H9 (cell line): ENCODE data around the gene ARIH1. TPM values are rescaled to one million over a fixed set of nuclear protein-coding genes. Genes with fewer than 3 reads are reported as not detected.
"Not testable (repeated sequence)": the region's sequence is repeated elsewhere in the genome, so short reads cannot be mapped to it uniquely, and the experiment has no call there.

ENCODE experiments used
- DNase-seq: peaks from one replicate; pipeline ENCODE4 v3.0.0-alpha.2; 2017
- H2AFZ ChIP-seq: one replicate; pipeline ENCODE4 v1.6.1; 2013; ENCODE audit warnings: mild to moderate bottlenecking, low read length, control low read depth, moderate library complexity
- H2AK5ac ChIP-seq: 2 replicates; pipeline ENCODE4 v1.6.1; 2013; ENCODE audit warnings: low read length, control low read depth, mixed read lengths; ENCODE audit not compliant: insufficient read length
- H2BK120ac ChIP-seq: one replicate; pipeline ENCODE4 v1.6.1; 2013; ENCODE audit warnings: low read depth, mild to moderate bottlenecking, low read length, control low read depth, inconsistent platforms; ENCODE audit not compliant: poor library complexity, severe bottlenecking
- H2BK12ac ChIP-seq: 2 replicates; pipeline ENCODE4 v1.6.1; 2013; ENCODE audit warnings: low read length, control low read depth, mixed read lengths, low read depth; ENCODE audit not compliant: insufficient read length
- H2BK15ac ChIP-seq: 2 replicates; pipeline ENCODE4 v1.6.1; 2013; ENCODE audit warnings: low read depth, low read length, control low read depth
- H2BK20ac ChIP-seq: one replicate; pipeline ENCODE4 v1.6.1; 2013; ENCODE audit warnings: low read depth, mild to moderate bottlenecking, low read length, control low read depth, inconsistent platforms; ENCODE audit not compliant: poor library complexity, severe bottlenecking
- H2BK5ac ChIP-seq: 2 replicates; pipeline ENCODE4 v1.6.1; 2013; ENCODE audit warnings: low read length, control low read depth, mixed read lengths; ENCODE audit not compliant: insufficient read length
- H3K14ac ChIP-seq: 2 replicates; pipeline ENCODE4 v1.6.1; 2013; ENCODE audit warnings: low read length, control low read depth; ENCODE audit not compliant: insufficient read depth
- H3K18ac ChIP-seq: 2 replicates; pipeline ENCODE4 v1.6.1; 2013; ENCODE audit warnings: low read depth, mild to moderate bottlenecking, mixed read lengths, low read length, control low read depth; ENCODE audit not compliant: insufficient read length
- H3K23ac ChIP-seq: 2 replicates; pipeline ENCODE4 v1.6.1; 2013; ENCODE audit warnings: low read length, control low read depth, mixed read lengths, low read depth; ENCODE audit not compliant: insufficient read length
- H3K23me2 ChIP-seq: 2 replicates; pipeline ENCODE4 v1.6.1; 2013; ENCODE audit warnings: low read depth, mild to moderate bottlenecking, mixed read lengths, low read length, control low read depth; ENCODE audit not compliant: insufficient read length, poor library complexity, severe bottlenecking
- H3K27ac ChIP-seq: 2 replicates; pipeline ENCODE4 v1.5.1; 2013; ENCODE audit warnings: low read length, control low read depth, mixed read lengths, low read depth; ENCODE audit not compliant: insufficient read length
- H3K27me3 ChIP-seq: 2 replicates; pipeline ENCODE4 v1.6.1; 2013; ENCODE audit warnings: low read length, control low read depth, inconsistent platforms; ENCODE audit not compliant: insufficient read depth
- H3K4ac ChIP-seq: 2 replicates; pipeline ENCODE4 v1.6.1; 2013; ENCODE audit warnings: low read depth, mild to moderate bottlenecking, control low read depth, inconsistent platforms, low read length, moderate library complexity
- H3K4me1 ChIP-seq: 2 replicates; pipeline ENCODE4 v1.6.1; 2013; ENCODE audit warnings: low read length, control low read depth, inconsistent platforms; ENCODE audit not compliant: insufficient read depth
- H3K4me2 ChIP-seq: 2 replicates; pipeline ENCODE4 v1.6.1; 2013; ENCODE audit warnings: low read length, control low read depth, mixed read lengths; ENCODE audit not compliant: insufficient read length, insufficient read depth
- H3K56ac ChIP-seq: 2 replicates; pipeline ENCODE4 v1.6.1; 2013; ENCODE audit warnings: low read depth, mild to moderate bottlenecking, mixed read lengths, low read length, control low read depth; ENCODE audit not compliant: insufficient read length
- H3K79me1 ChIP-seq: 2 replicates; pipeline ENCODE4 v1.6.1; 2013; ENCODE audit warnings: low read depth, mild to moderate bottlenecking, moderate library complexity, low read length, control low read depth, inconsistent platforms; ENCODE audit not compliant: insufficient read depth, poor library complexity, severe bottlenecking
- H3K79me2 ChIP-seq: 2 replicates; pipeline ENCODE4 v1.6.1; 2013; ENCODE audit warnings: low read length, control low read depth, inconsistent platforms; ENCODE audit not compliant: insufficient read depth
- H3K9ac ChIP-seq: 2 replicates; pipeline ENCODE4 v1.6.1; 2013; ENCODE audit warnings: low read length, control low read depth, mixed read lengths; ENCODE audit not compliant: insufficient read length; ENCODE audit errors: extremely low read depth
- H3K9me3 ChIP-seq: one replicate; pipeline ENCODE4 v1.6.1; 2013; ENCODE audit warnings: low read depth, low read length, inconsistent platforms; ENCODE audit not compliant: control insufficient read depth
- H3T11ph ChIP-seq: one replicate; pipeline ENCODE4 v1.6.1; 2013; ENCODE audit warnings: mild to moderate bottlenecking, low read length, control low read depth, inconsistent platforms
- H4K20me1 ChIP-seq: one replicate; pipeline ENCODE4 v1.6.1; 2013; ENCODE audit not compliant: control insufficient read depth, insufficient read length, insufficient read depth
- H4K5ac ChIP-seq: 2 replicates; pipeline ENCODE4 v1.6.1; 2013; ENCODE audit warnings: low read depth, mild to moderate bottlenecking, mixed read lengths, low read length, control low read depth; ENCODE audit not compliant: insufficient read length
- H4K8ac ChIP-seq: replicated peaks from 2 replicates; pipeline ENCODE4 v1.6.1; 2013; ENCODE audit warnings: low read length, control low read depth, mixed read lengths, low read depth; ENCODE audit not compliant: insufficient read length
- H4K91ac ChIP-seq: 2 replicates; pipeline ENCODE4 v1.6.1; 2013; ENCODE audit warnings: low read depth, mild to moderate bottlenecking, moderate library complexity, mixed read lengths, low read length, control low read depth; ENCODE audit not compliant: insufficient read length
- H3K27ac Mint-ChIP-seq, 3 experiments: 2 replicates in 2 of 3; 3 replicates in 1 of 3; pipeline ENCODE4 v1.8.0; 2020 to 2021; ENCODE audit warnings: mixed read lengths in 3 of 3, mild to moderate bottlenecking in 1 of 3, moderate library complexity in 1 of 3
- H3K27me3 Mint-ChIP-seq: 2 replicates; pipeline ENCODE4 v1.8.0; 2021; ENCODE audit warnings: low read depth, mild to moderate bottlenecking, moderate library complexity, mixed read lengths
- H3K36me3 Mint-ChIP-seq, 3 experiments: 2 replicates in 2 of 3; 3 replicates in 1 of 3; pipeline ENCODE4 v1.8.0; 2020 to 2021; ENCODE audit warnings: low read depth in 3 of 3, mixed read lengths in 3 of 3; ENCODE audit not compliant: insufficient read depth in 1 of 3
- H3K4me1 Mint-ChIP-seq, 2 experiments: 2 replicates each; pipeline ENCODE4 v1.8.0; 2020; ENCODE audit warnings: mixed read lengths in 2 of 2
- H3K4me3 Mint-ChIP-seq, 2 experiments: 2 replicates in 1 of 2; 3 replicates in 1 of 2; pipeline ENCODE4 v1.8.0; 2020 to 2021; ENCODE audit warnings: mild to moderate bottlenecking in 2 of 2, mixed read lengths in 2 of 2, moderate library complexity in 1 of 2
- H3K9me3 Mint-ChIP-seq, 2 experiments: 2 replicates in 1 of 2; 3 replicates in 1 of 2; pipeline ENCODE4 v1.8.0; 2020; ENCODE audit warnings: mild to moderate bottlenecking in 2 of 2, mixed read lengths in 2 of 2, moderate library complexity in 1 of 2
- CTCF ChIP-seq: fragments of 200-600 bp; sonication (generic); conservative IDR thresholded peaks from 3 replicates; pipeline ENCODE4 v1.8.0; 2021; ENCODE audit warnings: antibody characterized with exemption, mild to moderate bottlenecking
- WGBS: extraction: QIAGEN DNeasy Blood & Tissue Kit; methylation state at CpG from one replicate; pipeline ENCODE4 v1.1.7; 2013; ENCODE audit warnings: missing lambda C conversion rate, low lambda C conversion rate, mixed read lengths; ENCODE audit not compliant: insufficient read length; ENCODE audit errors: extremely low coverage; 5-methylcytosine and 5-hydroxymethylcytosine counted together
- total RNA-seq: library from RNA; stranded (reverse); gene quantifications from 2 replicates; pipeline ENCODE4 v1.2.1, GENCODE V29; 2021

ARIH1 gene
- total RNA-seq, 1 experiment from 2014 or later = 158 TPM

- Histone ChIP-seq H3K4ac (no peak overlapping the region), H3K14ac (no peak overlapping the region), H3K56ac (no peak overlapping the region), H3T11ph (no peak overlapping the region), H3K4me1 (no peaks in the 10 kb centered on the region), H2BK20ac (no peak overlapping the region), H4K20me1 (no peaks in the 10 kb centered on the region), H3K18ac (no peak overlapping the region), H3K9me3 (no peaks in the 10 kb centered on the region), H4K5ac (no peak overlapping the region), H2AFZ (no peak overlapping the region), H3K79me1 (no peaks in the 10 kb centered on the region), H3K4me2 (no peak overlapping the region), H3K23me2 (no peaks in the 10 kb centered on the region), H2AK5ac (no peak overlapping the region), H2BK120ac (no peak overlapping the region), H4K91ac (no peak overlapping the region), H3K27me3 (no peaks in the 10 kb centered on the region), H2BK15ac (no peak overlapping the region), H3K79me2 (no peaks in the 10 kb centered on the region), H2BK5ac (no peak overlapping the region), H3K9ac (no peak overlapping the region), H4K8ac (no peak overlapping the region), H3K27ac (no peak overlapping the region), H2BK12ac (no peak overlapping the region), H3K23ac (no peak overlapping the region)
- H3K36me3 Mint-ChIP-seq = no peaks in the 10 kb centered on the region; a peak in 1 of 7 replicates
- WGBS = no CpG with 5 or more reads among the region's 4 CpGs
- H3K27me3 Mint-ChIP-seq = peaks cover 6% of the 10 kb centered on the region
- peak; percentile 90 for DNase-seq
- H3K4me1 Mint-ChIP-seq = peaks cover 14 to 23% of the 10 kb centered on the region in 2 experiments
- TF ChIP-seq CTCF = no peak
- no peak overlapping the region for H3K4me3 Mint-ChIP-seq
- no peaks in the 10 kb centered on the region for H3K9me3 Mint-ChIP-seq
- no peak overlapping the region for H3K27ac Mint-ChIP-seq
Measured at GRCh38 chr15:72604794-72605193, 130.7 kb downstream of the ARIH1 start.

- WGBS = no CpG with 5 or more reads among the region's 3 CpGs
- not testable (repeated sequence) for H3K9me3 Mint-ChIP-seq, H3K4me3 Mint-ChIP-seq, H3T11ph ChIP-seq, H3K79me2 ChIP-seq, H2BK20ac ChIP-seq, H4K5ac ChIP-seq, H3K36me3 Mint-ChIP-seq, H2BK120ac ChIP-seq, H3K27me3 Mint-ChIP-seq, H2BK12ac ChIP-seq, H3K23me2 ChIP-seq, H3K27me3 ChIP-seq, H4K20me1 ChIP-seq, H3K9me3 ChIP-seq, H2AK5ac ChIP-seq, H2BK15ac ChIP-seq, H3K23ac ChIP-seq, H3K4me2 ChIP-seq, H2AFZ ChIP-seq, H4K91ac ChIP-seq, H3K9ac ChIP-seq, H2BK5ac ChIP-seq, H3K4ac ChIP-seq, H3K4me1 ChIP-seq, H4K8ac ChIP-seq, H3K27ac Mint-ChIP-seq, H3K56ac ChIP-seq, H3K14ac ChIP-seq, H3K79me1 ChIP-seq, H3K18ac ChIP-seq, DNase-seq, H3K27ac ChIP-seq
- peaks cover 14 to 23% of the 10 kb centered on the region in 2 experiments for H3K4me1 Mint-ChIP-seq
Measured at GRCh38 chr15:72608084-72608483, 134.0 kb downstream of the ARIH1 start.
